HEK293 (cell line): ENCODE results near the gene ZSWIM6.

ENCODE experiments used
- CTCF ChIA-PET: fragments of 350-600 bp; formaldehyde crosslinking; extraction: SDS; loops from one replicate; lab custom pipeline; 2021; ENCODE audit warnings: antibody characterized with exemption; lab: Yijun Ruan, JAX
- POLR2A ChIA-PET: fragments of 300-600 bp; formaldehyde crosslinking; extraction: SDS; loops from one replicate; lab custom pipeline; 2020; ENCODE audit warnings: antibody characterized with exemption, inconsistent platforms; lab: Yijun Ruan, JAX
- H3K27ac ChIP-seq: fragments of 200-500 bp; sonication (Bioruptor generic); 2 replicates; pipeline ENCODE4 v1.5.1; 2014; ENCODE audit warnings: low read depth, low read length, control low read depth, inconsistent platforms; ENCODE audit errors: extremely low read depth
- H3K36me3 ChIP-seq, 2 experiments: fragments of 200-500 bp in 1 of 2; sonication (Bioruptor generic) in 1 of 2; 1 replicate in 1 of 2; 2 replicates in 1 of 2; pipeline ENCODE4 v1.5.1; 2014 to 2017; ENCODE audit warnings: inconsistent platforms in 2 of 2, low read length in 2 of 2; ENCODE audit not compliant: control insufficient read depth in 2 of 2, insufficient read depth in 1 of 2
- H3K4me1 ChIP-seq: fragments of 200-500 bp; sonication (Bioruptor generic); 2 replicates; pipeline ENCODE4 v1.5.1; 2014; ENCODE audit warnings: mild to moderate bottlenecking, low read length, inconsistent platforms; ENCODE audit not compliant: control insufficient read depth, insufficient read depth
- H3K4me3 ChIP-seq: 2 replicates; pipeline ENCODE4 v1.5.1; 2011; ENCODE audit warnings: low read depth, mild to moderate bottlenecking, control low read depth, low read length, moderate library complexity
- H3K9me3 ChIP-seq: fragments of 200-500 bp; sonication (Bioruptor generic); 2 replicates; pipeline ENCODE4 v1.5.1; 2014; ENCODE audit warnings: low read depth, low read length, inconsistent platforms; ENCODE audit not compliant: control insufficient read depth, insufficient read depth
- BCL11B ChIP-seq: fragments of 450-650 bp; formaldehyde crosslinking; IDR thresholded peaks from 2 replicates; pipeline ENCODE4 v1.5.1; 2016; ENCODE audit warnings: low read depth, missing biosample characterization, missing genetic modification characterization
- HOXA7 ChIP-seq: sonication (generic); formaldehyde crosslinking; IDR thresholded peaks from 2 replicates; pipeline ENCODE4 v1.8.1; 2022; ENCODE audit warnings: missing genetic modification reagents, borderline replicate concordance
- IKZF3 ChIP-seq: fragments of 450-650 bp; IDR thresholded peaks from 2 replicates; pipeline ENCODE4 v1.5.0; 2018; ENCODE audit warnings: missing biosample characterization, mild to moderate bottlenecking, missing genetic modification characterization, moderate library complexity
- KLF10 ChIP-seq: fragments of 450-650 bp; IDR thresholded peaks from 2 replicates; pipeline ENCODE4 v1.5.1; 2018; ENCODE audit warnings: missing biosample characterization, mild to moderate bottlenecking, missing genetic modification characterization
- MYNN ChIP-seq: fragments of 450-650 bp; formaldehyde crosslinking; IDR thresholded peaks from 2 replicates; pipeline ENCODE4 v1.5.1; 2016; ENCODE audit warnings: missing biosample characterization, missing genetic modification characterization, borderline replicate concordance
- SP2 ChIP-seq: fragments of 450-650 bp; formaldehyde crosslinking; IDR thresholded peaks from 2 replicates; pipeline ENCODE4 v1.5.1; 2016; ENCODE audit warnings: missing biosample characterization, missing genetic modification characterization
- SP7 ChIP-seq: fragments of 450-650 bp; formaldehyde crosslinking; IDR thresholded peaks from 2 replicates; pipeline ENCODE4 v1.5.1; 2016; ENCODE audit warnings: missing biosample characterization, missing genetic modification characterization
- ZNF114 ChIP-seq: fragments of 450-650 bp; formaldehyde crosslinking; IDR thresholded peaks from 2 replicates; pipeline ENCODE4 v1.5.0; 2017; ENCODE audit warnings: missing biosample characterization, missing genetic modification characterization
- ZNF133 ChIP-seq: fragments of 450-650 bp; formaldehyde crosslinking; IDR thresholded peaks from 2 replicates; pipeline ENCODE4 v1.5.1; 2016; ENCODE audit warnings: missing biosample characterization, missing genetic modification characterization
- ZNF140 ChIP-seq: fragments of 450-650 bp; formaldehyde crosslinking; IDR thresholded peaks from 2 replicates; pipeline ENCODE4 v1.5.1; 2016; ENCODE audit warnings: missing biosample characterization, missing genetic modification characterization
- ZNF146 ChIP-seq: fragments of 450-650 bp; formaldehyde crosslinking; IDR thresholded peaks from 2 replicates; pipeline ENCODE4 v1.5.1; 2016; ENCODE audit warnings: missing biosample characterization, missing genetic modification characterization
- ZNF155 ChIP-seq: fragments of 450-650 bp; formaldehyde crosslinking; IDR thresholded peaks from 2 replicates; pipeline ENCODE4 v1.5.1; 2016; ENCODE audit warnings: missing biosample characterization, missing genetic modification characterization
- ZNF202 ChIP-seq: fragments of 450-650 bp; formaldehyde crosslinking; IDR thresholded peaks from 2 replicates; pipeline ENCODE4 v1.5.1; 2016; ENCODE audit warnings: missing biosample characterization, missing genetic modification characterization, borderline replicate concordance
- ZNF223 ChIP-seq: fragments of 450-650 bp; formaldehyde crosslinking; IDR thresholded peaks from 2 replicates; pipeline ENCODE4 v1.5.1; 2016; ENCODE audit warnings: missing biosample characterization, missing genetic modification characterization
- ZNF248 ChIP-seq: fragments of 450-650 bp; formaldehyde crosslinking; IDR thresholded peaks from 2 replicates; pipeline ENCODE4 v1.5.1; 2017; ENCODE audit warnings: missing biosample characterization, missing genetic modification characterization
- ZNF37A ChIP-seq: fragments of 450-650 bp; IDR thresholded peaks from 2 replicates; pipeline ENCODE4 v1.5.1; 2018; ENCODE audit warnings: missing biosample characterization, missing genetic modification characterization
- ZNF433 ChIP-seq: fragments of 450-650 bp; formaldehyde crosslinking; IDR thresholded peaks from 2 replicates; pipeline ENCODE4 v1.5.1; 2016; ENCODE audit warnings: missing biosample characterization, missing genetic modification characterization, low read depth
- ZNF521 ChIP-seq: fragments of 450-650 bp; formaldehyde crosslinking; IDR thresholded peaks from 2 replicates; pipeline ENCODE4 v1.5.1; 2017; ENCODE audit warnings: missing biosample characterization, mild to moderate bottlenecking, missing genetic modification characterization
- ZNF530 ChIP-seq: fragments of 450-650 bp; formaldehyde crosslinking; IDR thresholded peaks from 2 replicates; pipeline ENCODE4 v1.5.1; 2016; ENCODE audit warnings: low read depth, missing biosample characterization, missing genetic modification characterization
- ZNF776 ChIP-seq: fragments of 450-650 bp; formaldehyde crosslinking; IDR thresholded peaks from 2 replicates; pipeline ENCODE4 v1.5.0; 2017; ENCODE audit warnings: missing biosample characterization, missing genetic modification characterization, borderline replicate concordance
- TF ChIP-seq, protein P1 (sequence below): IDR thresholded peaks from 2 replicates; pipeline ENCODE4 v1.6.1; 2011; ENCODE audit warnings: mild to moderate bottlenecking, low read depth, low read length, borderline replicate concordance
- TF ChIP-seq, protein P2 (sequence below): fragments of 450-650 bp; formaldehyde crosslinking; IDR thresholded peaks from 2 replicates; pipeline ENCODE4 v1.5.1; 2016; ENCODE audit warnings: missing biosample characterization, missing genetic modification characterization
- TF ChIP-seq, protein P3 (sequence below): fragments of 450-650 bp; IDR thresholded peaks from 2 replicates; pipeline ENCODE4 v1.5.1; 2018; ENCODE audit warnings: missing biosample characterization, missing genetic modification characterization
- TF ChIP-seq, protein P4 (sequence below): fragments of 450-650 bp; formaldehyde crosslinking; IDR thresholded peaks from 2 replicates; pipeline ENCODE4 v1.5.1; 2016; ENCODE audit warnings: missing biosample characterization, missing genetic modification characterization, borderline replicate concordance

ZSWIM6 gene

DNA sequence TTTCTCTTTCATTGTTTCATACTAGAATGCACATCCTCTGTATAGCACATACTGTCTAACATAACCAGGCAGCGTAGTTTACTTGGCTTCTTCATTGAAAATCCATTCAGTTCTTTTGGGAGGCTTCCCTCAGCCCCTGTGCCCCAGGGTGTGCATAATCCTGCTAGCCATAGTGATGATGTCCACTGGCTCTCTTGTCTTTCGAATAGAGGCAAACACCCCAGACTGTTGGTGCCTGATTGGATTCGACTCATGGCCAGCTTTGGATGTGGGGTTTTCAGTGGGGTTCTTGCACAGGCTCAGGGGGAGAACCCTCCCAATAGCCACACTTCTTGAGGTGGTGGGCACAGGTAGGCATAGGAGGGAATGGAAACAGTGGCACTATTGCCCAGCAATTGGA lies 53.6 kb downstream of the ZSWIM6 start (continued):
- no peak for TF ChIP-seq ZNF530
- no peak for TF ChIP-seq ZNF155

DNA sequence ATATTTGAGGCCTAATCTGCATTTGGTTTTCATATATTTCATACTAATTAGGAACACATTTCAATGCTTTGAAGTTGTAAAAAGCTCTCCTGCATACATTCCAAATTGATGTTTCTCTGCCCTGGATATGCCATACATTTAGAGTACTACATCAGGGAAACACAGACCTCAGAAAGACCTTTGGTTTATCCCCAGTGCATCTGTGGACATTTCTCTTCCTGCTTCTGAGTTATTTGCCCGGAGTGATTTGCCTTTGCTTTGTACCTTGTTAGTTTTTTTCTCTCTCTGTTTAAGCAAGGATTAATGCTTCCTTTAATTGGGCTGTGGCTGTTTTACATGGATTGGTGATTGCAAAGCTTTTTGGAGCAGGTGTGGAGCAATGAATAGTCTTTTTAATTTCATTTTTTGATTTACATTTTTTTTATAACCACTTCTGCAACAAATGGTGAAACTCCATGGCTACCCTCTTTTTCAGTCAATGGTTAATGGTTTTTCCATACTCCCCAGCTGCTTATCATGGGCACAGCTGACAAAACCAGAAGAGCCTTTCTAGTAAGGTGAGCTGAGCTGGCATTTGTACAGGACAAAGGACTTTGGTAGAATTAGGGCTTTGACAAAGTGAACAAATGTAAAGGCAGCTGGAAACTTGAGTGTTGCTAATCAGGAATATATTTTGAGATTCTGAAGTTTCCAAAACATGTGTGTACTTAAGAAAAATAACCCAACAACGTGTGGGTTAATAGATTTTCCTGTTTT lies 54.2 kb downstream of the ZSWIM6 start:
- Histone ChIP-seq H3K9me3 (no peaks in the 10 kb centered on the region), H3K27ac (no peak overlapping the region), H3K36me3 (peaks cover 0 to 6% of the 10 kb centered on the region in 2 experiments; a peak in 2 of 3 replicates), H3K4me1 (no peaks in the 10 kb centered on the region; the same call in 1 of the 2 replicates), H3K4me3 (no peak overlapping the region)
- ChIA-PET CTCF (interaction anchor here (0.6 to 0.8 kb wide), 2 partner anchors 28 to 186 kb away, joined by 3 read pairs; no protein-coding TSS in a partner anchor), POLR2A (no interaction called here)
- no peak for TF ChIP-seq ZNF202 (tag by site-specific recombination)
- TF ChIP-seq ZNF133 = no peak
- TF ChIP-seq ZNF140 = no peak
- TF ChIP-seq ZNF146 (tag by site-specific recombination) = no peak

DNA sequence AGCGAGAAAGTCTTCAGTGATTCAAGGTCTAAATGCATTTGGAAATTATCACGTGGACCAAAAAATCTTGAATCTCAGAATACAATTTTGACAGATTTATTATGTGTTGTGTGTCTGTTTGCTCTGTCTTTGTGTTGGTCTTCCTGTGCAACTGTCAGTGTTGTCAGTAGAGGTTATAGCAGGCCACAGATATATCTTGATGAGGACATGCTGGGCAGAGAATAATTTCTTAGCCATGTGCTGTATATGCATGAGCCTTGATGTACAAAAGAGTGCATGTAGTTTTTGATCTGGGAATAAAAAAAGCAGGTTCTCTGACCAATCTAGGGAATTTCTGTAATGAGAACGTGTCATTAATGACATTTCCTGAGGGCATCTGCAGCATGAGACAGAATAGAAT lies 57.6 kb downstream of the ZSWIM6 start:
- TF ChIP-seq ZNF114 (tag by site-specific recombination) = no peak
- TF ChIP-seq ZNF223 (tag by site-specific recombination) = no peak
- no peak for TF ChIP-seq ZNF140
- TF ChIP-seq ZNF37A (tag by site-specific recombination) = no peak
- TF ChIP-seq KLF10 = no peak
- no peak for TF ChIP-seq SP7 (tag by site-specific recombination)
- TF ChIP-seq, protein P1, sequence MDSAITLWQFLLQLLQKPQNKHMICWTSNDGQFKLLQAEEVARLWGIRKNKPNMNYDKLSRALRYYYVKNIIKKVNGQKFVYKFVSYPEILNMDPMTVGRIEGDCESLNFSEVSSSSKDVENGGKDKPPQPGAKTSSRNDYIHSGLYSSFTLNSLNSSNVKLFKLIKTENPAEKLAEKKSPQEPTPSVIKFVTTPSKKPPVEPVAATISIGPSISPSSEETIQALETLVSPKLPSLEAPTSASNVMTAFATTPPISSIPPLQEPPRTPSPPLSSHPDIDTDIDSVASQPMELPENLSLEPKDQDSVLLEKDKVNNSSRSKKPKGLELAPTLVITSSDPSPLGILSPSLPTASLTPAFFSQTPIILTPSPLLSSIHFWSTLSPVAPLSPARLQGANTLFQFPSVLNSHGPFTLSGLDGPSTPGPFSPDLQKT = no peak
- no peak for TF ChIP-seq ZNF521
- TF ChIP-seq MYNN (tag by site-specific recombination) = no peak
- TF ChIP-seq, protein P2, sequence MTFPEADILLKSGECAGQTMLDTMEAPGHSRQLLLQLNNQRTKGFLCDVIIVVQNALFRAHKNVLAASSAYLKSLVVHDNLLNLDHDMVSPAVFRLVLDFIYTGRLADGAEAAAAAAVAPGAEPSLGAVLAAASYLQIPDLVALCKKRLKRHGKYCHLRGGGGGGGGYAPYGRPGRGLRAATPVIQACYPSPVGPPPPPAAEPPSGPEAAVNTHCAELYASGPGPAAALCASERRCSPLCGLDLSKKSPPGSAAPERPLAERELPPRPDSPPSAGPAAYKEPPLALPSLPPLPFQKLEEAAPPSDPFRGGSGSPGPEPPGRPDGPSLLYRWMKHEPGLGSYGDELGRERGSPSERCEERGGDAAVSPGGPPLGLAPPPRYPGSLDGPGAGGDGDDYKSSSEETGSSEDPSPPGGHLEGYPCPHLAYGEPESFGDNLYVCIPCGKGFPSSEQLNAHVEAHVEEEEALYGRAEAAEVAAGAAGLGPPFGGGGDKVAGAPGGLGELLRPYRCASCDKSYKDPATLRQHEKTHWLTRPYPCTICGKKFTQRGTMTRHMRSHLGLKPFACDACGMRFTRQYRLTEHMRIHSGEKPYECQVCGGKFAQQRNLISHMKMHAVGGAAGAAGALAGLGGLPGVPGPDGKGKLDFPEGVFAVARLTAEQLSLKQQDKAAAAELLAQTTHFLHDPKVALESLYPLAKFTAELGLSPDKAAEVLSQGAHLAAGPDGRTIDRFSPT (tag by site-specific recombination) = no peak
- TF ChIP-seq IKZF3 (tag by site-specific recombination) = no peak
- TF ChIP-seq BCL11B (tag by site-specific recombination) = no peak
- TF ChIP-seq ZNF776 (tag by site-specific recombination) = no peak
- no peak for TF ChIP-seq SP2 (tag by site-specific recombination)
- TF ChIP-seq, protein P3, sequence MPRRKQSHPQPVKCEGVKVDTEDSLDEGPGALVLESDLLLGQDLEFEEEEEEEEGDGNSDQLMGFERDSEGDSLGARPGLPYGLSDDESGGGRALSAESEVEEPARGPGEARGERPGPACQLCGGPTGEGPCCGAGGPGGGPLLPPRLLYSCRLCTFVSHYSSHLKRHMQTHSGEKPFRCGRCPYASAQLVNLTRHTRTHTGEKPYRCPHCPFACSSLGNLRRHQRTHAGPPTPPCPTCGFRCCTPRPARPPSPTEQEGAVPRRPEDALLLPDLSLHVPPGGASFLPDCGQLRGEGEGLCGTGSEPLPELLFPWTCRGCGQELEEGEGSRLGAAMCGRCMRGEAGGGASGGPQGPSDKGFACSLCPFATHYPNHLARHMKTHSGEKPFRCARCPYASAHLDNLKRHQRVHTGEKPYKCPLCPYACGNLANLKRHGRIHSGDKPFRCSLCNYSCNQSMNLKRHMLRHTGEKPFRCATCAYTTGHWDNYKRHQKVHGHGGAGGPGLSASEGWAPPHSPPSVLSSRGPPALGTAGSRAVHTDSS = no peak
- TF ChIP-seq, protein P4, sequence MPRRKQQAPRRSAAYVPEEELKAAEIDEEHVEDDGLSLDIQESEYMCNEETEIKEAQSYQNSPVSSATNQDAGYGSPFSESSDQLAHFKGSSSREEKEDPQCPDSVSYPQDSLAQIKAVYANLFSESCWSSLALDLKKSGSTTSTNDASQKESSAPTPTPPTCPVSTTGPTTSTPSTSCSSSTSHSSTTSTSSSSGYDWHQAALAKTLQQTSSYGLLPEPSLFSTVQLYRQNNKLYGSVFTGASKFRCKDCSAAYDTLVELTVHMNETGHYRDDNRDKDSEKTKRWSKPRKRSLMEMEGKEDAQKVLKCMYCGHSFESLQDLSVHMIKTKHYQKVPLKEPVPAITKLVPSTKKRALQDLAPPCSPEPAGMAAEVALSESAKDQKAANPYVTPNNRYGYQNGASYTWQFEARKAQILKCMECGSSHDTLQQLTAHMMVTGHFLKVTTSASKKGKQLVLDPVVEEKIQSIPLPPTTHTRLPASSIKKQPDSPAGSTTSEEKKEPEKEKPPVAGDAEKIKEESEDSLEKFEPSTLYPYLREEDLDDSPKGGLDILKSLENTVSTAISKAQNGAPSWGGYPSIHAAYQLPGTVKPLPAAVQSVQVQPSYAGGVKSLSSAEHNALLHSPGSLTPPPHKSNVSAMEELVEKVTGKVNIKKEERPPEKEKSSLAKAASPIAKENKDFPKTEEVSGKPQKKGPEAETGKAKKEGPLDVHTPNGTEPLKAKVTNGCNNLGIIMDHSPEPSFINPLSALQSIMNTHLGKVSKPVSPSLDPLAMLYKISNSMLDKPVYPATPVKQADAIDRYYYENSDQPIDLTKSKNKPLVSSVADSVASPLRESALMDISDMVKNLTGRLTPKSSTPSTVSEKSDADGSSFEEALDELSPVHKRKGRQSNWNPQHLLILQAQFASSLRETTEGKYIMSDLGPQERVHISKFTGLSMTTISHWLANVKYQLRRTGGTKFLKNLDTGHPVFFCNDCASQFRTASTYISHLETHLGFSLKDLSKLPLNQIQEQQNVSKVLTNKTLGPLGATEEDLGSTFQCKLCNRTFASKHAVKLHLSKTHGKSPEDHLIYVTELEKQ = no peak
- no peak for TF ChIP-seq ZNF433 (tag by site-specific recombination)
- no peak for TF ChIP-seq HOXA7
- no peak for TF ChIP-seq ZNF248
- TF ChIP-seq, all 188 proteins: peak for 0
- Histone ChIP-seq H3K4me1 (no peaks in the 10 kb centered on the region; the same call in 1 of the 2 replicates), H3K27ac (no peak overlapping the region), H3K36me3 (peaks cover 0 to 11% of the 10 kb centered on the region in 2 experiments; a peak in 1 of 3 replicates), H3K4me3 (no peak overlapping the region), H3K9me3 (no peaks in the 10 kb centered on the region)
- ChIA-PET POLR2A (no interaction called here), CTCF (no interaction called here)
